Fibroblast of skin of scalp (primary cell): ENCODE measurements around the gene MLYCD.
"Not testable (repeated sequence)": the region's sequence is repeated elsewhere in the genome, so short reads cannot be mapped to it uniquely, and the experiment has no call there.

ENCODE experiments used
- DNase-seq: peaks from one replicate; pipeline ENCODE4 v3.0.0-alpha.2; 2013

The MLYCD gene

DNA sequence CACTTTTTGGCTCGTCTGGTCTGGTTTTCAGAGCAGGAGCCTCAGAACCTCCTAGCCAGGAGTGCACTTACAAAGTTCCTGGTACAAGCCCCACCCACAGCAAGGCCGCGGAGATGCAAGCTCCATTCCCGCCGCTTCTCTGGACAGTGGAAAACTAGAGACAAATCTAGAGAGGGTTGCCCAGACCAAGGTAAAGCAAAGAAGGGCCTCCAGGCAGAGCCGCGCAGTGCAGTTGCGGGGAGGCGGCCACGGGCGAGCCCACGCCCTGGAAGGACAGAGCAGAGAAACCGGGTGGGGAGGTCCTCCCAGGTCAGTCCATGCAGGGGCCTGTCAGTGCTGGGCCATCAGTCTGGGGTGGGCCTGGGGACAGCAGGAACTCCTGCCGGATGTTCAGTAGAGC lies 43.2 kb downstream of the MLYCD start:
- no peak for DNase-seq

DNA sequence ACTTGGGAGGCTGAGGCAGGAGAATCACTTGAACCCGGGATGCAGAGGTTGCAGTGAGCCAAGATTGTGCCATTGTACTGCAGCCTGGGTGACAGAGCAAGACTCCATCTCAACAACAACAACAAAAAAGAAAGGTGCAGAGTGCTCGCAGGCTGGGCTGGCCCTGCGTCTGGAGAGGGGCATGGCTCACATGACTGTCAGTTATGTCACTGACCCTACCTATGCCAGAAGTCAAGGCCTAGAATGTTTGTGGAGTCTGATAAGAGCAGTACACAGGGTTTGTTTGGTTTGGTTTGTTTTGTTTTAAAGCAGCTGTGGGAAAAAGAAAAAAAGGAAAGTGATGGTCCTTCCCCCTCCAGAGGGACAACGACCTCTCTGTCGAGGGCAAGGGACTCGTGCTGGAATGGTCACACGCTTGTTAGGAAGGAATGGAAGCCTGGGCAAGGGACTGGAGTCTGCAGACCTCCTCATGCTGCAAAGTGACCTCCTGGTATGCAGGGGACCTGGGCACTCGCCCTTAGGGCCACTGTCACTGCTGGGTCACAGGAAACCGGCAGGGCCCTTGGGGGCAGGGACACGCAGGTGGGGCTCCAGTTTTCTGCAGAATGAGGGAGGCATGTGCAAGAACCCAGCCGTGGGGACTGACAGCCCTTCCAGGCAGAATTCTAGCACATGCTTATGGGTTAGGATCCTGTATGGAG lies 44.0 kb downstream of the MLYCD start:
- no peak for DNase-seq

DNA sequence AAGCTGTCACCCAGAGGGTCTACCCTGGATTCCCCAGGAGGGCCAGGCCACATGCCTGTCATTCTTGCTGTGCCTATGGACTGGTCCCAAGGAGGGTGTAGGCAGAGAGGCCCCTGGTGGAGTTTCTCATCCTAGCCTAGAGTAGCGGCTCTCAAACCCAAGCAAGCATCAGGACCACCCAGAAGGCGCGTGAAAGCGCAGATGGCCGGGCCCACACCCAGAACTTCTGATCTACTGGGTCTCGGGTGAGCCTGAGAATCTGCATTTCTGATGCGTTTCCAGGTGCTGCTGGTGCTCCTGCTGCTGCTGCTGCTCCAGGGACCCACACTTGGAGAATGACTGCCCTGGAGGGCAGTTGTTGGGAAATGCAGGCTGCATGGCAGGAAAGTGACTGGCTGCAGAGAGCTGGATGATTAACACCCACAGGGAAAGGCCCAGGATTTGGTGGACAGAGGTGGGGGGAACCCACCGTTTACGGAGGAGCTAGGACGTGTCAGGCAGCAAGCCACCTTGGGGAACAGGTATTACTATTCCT lies 44.7 kb downstream of the MLYCD start:
- no peak for DNase-seq

DNA sequence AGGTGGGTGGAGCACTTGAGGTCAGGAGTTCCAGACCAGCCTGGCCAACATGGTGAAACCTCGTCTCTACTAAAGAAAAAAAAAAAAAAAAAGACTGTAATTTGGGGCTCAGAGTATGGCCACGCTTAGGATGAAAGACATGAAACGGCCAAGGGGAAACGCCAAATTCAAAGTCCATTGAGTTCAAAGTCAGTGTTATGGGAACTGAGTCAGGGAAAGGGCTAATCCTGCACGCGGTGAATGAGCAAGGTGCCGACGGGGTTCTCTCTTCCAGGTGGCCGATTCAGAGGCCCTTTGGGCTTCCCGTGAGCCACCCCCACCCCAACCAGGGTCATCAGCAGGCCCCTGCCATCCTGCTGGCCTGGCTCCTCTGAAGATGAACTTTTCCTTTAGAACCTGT lies 46.7 kb downstream of the MLYCD start:
- no peak for DNase-seq

DNA sequence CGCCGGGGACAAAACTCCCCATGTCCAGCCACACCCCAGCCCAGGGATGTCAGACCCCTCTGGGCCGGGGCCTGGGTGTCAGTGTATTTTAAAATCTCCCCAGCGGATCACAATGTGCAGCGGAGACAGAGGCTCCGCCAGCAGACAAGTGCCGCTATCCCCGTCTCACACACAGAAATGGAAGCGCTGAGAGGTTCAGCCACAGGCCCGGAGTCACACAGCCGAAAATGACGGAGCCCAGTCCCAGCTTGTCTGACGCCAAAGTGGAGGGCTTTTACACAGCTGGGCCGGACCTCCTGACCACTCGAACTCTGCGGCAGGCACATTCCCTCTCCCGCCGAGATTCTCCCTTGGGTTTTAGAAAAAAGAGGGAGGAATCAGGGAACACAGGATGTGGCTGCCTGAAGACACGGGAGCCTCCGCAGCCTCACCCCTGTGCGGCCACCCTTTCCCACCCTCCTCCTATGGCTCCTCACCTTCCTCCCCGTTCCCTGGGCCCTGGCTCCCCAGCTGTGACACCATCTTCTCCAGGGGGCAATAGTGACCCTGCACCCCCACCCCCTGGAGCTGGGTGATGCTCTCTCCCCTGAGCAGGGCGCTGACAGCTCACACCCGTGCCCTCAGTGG lies 47.4 kb downstream of the MLYCD start:
- DNase-seq, result no peak

DNA sequence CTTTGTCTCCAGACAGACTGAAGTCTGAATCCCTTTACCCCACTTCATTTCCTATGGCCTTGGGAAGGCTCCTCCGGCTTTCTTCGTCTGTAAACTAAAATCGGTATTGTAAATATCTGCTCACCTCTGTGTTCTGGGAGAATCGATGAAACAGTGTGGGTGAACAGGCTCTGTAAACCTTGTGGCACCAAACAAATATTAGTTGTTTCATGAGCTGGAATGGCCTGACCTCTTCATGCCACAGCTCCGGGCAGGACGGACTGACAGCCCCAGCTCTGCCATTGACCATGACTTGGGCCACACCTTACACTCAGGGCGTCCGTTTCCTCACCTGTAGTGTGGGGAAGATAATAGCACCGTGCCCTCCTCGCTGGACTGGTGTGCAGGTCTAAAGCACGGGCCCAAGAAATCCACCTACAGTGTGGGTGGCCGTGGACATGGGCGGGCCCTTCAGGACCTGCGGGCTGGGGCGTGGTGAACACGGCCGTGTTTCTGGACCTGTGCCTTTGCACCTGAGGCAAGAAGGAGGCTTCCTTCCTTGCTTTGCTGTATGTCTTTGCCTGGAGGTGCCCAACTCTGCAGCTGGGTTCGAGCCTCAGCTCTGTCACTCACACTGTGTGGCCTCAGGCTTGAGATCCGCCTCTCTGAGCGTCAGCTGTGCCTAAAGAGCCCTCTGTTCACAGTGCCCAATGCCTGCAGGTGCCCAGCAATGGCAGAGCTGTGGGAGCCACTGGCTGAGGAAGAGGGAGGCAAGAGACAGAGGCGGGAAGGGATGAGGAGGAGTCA lies 48.1 kb downstream of the MLYCD start:
- no peak for DNase-seq

DNA sequence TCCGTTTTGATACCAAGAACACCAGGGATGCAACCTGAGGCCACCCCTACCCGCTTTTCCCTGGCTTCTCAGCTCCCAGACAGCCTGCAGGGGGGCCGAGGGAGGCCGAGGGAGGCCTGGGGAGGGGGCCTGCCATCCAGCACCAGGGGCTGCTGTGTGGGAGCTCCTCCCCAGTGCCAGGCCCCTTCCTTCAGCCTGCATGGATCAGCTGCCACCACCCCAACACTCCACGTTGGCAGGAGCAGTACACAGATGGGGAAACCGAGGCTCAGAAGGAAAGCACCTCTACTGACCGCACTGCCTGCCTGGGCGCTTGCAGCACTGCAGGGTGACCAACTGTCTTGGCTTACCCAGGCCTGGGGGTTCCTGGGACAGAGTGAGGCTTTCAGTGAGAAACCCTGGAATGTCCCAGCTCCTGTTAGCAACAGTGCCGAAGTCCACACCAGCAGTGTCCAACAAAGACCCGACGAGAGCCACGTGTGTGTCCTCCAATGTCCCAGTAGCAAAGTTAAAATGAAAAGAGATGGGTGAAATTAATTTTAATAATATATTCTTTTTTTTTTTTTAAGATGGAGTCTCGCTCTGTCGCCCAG lies 48.8 kb downstream of the MLYCD start:
- no peak for DNase-seq

DNA sequence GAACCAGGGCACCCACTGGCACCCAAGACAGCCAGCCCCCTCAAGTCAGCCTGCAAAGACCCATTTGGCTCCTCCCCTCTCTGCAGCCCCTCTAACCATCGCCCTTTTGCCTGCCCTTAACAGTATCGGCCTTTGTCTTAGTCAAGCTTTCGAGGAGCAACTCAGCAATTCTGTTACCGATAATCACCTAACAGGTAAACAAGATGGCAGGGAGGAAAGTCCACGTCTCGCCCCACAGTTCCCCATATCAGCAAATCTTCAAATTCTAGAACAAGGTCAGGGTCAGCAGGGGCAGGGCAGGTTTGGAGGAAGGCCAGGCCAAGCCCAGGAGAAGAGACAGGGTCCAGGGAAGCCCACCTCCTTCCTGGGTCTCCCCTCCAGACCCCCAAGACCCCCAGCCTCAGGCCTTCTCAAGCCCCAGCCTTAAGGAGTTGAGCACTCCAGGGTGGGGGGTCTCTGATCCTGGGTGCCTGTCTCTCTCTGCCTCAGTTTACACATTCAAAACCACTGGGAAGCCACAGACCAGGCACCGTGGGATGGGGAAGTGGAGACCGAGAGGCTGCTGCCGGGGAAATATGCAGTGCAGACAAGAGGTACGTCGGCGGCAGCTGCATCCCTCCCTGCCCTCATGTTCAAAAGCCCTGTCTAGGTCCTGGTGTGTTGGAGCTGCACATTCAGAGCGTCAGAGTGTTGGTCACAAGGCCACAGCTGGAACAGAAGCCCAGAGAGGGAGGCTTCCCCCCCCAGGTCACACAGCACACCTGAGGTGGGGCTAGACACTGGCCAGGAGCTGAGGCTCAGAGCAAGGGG lies 50.2 kb downstream of the MLYCD start:
- DNase-seq, result no peak

DNA sequence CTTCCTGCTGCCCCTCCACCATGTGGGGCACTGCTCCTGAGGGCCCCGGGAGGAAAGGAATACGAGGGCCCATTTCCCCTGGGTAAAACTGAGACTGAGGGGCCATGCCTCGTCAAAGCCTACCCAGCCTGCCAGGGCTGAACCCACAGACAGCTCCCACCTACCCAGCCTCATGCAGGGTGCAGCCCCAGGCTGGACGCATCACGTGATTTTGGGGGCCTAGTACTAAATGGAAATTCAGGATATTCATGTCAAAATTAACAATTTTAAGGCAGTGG lies 50.7 kb downstream of the MLYCD start:
- no peak for DNase-seq

DNA sequence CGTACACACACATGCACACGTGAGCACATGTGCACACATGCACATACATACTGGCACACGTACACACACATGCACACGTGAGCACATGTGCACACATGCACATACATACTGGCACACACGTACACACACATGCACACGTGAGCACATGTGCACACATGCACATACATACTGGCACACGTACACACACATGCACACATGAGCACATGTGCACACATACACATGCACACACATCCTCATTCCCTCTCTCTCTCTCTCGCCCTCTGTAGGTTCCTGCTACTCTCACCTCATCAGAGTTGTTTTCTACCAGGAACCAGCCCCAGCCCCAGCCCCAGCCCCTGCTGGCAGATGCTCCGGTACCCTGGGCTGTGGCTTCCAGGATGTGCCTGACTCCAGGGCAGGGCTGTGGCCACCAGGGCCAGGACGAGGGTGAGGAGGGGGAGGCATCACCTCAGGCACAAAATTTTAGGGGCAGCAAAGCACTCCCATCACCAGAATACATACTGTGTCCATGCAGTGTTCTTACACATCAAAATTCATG lies 52.0 kb downstream of the MLYCD start:
- not testable (repeated sequence) for DNase-seq

DNA sequence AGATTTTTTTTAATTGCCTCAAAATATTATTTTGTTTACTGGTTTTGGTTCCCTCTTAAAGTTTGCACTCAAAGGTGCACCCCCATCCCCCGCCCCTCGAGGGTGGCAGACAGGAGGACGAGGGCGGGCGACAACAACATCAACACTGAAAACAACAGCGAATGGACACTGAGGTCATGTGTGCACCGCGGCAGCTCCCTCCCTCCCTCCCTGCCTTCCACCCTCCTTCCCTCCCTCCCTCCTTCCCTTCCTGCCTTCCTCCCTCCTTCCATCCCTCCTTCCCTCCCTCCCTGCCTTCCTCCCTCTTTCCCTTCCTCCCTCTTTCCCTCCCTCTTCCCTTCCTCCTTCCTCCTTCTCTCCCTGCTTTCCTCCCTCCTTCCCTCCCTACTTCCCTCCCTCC lies 52.6 kb downstream of the MLYCD start:
- no peak for DNase-seq

DNA sequence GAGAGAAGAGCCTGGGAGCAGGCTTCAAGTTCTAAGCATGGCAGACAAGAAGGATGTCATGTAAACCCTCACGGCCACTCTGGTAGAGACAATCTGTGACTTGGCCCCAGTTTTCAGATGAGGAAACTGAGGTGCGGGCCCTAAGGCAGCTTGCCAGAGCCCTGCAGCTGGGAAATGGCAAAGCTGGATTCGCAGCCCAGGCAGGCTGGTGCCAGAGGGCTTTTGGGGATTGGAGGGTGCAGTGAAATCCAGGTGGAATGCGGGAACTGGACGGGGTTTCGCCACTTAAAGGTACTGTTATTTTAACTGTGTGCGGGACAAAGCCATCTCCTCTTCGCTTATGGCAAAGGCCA lies 53.6 kb downstream of the MLYCD start:
- no peak for DNase-seq

DNA sequence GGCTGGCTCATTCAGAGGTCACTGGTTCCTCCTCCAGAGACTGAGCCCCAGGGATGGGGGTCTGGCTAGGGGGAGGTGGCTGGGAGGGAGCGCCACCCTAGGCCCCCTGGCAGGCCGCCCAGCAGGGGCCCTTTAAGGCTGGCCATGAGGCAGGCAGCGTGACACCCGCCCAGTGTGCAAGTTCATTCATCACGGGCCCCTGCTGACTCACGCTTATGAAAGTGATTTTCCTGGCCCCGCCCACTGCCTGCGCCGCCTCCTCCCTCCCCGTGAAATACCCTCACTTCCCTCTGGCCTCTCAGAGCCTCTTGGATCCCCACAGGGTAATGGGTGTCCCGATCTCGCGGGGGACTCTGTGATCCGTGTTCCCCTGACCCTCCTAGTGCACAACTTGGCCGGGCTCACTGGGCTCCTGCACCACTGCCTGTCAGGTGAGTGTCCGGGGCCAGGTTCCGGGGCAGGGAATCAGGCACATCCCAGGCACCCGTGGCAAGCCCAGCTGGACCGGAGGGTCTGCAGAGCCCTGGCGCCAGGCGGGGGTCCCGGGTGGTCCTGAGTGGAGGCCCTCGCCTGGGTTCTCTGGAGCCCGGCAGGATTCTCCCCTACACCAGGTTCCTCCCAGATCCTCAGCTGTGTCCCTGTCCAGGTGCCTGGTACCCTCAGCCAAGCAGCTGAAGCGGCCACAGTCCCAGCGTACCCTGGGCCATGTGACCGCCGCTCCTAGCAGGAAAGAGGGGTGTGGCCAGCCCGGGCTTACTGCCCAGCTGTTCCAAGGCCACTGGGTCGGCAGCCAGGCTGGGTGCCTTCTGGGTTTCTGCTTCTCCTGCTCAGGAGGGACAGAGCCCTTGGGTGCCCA lies 54.3 kb downstream of the MLYCD start, which contains the start of gene OSGIN1:
OSGIN1 (plus strand) TSS at position 301 of the 856 bp plus-strand sequence. CDS start 4,432 bp downstream, outside the sequence.
- peak; percentile 92 for DNase-seq

DNA sequence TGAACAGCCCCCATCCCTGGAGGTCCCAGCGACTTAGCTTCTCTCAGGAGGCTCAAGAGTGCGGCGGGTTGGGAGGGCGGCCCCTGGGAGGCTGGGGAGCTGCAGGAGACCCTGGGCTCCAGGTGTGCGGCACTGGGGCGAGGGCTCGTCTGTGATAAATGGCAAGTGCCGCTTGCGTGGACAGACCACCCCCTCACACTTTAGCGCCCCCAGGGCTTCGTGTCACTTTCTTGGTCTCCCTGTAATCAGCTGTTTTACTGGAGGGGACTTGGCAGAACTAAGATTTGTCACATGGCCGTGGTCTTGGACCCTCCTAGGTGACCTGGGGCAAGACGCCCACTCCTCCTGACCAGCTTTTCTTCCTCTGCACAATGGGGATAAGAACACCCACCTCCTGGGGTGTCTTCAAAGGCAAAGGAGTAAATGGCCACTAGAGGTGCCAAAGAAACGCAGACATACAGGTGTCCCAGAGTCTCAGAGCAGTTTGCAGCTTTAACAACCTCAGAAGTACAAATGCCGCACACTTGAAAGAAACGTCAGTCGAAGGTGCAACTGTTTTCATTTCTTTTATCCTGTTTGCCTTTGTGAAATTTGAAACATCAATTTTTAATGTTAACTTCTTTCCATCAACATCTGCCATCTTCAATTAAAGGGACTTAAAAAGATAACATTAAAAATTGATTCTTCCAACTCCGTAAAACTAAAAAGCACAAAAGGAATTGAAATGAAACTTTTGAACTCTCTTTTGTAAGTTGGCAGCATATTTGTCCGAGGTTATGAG lies 55.1 kb downstream of the MLYCD start:
- DNase-seq, result no peak

DNA sequence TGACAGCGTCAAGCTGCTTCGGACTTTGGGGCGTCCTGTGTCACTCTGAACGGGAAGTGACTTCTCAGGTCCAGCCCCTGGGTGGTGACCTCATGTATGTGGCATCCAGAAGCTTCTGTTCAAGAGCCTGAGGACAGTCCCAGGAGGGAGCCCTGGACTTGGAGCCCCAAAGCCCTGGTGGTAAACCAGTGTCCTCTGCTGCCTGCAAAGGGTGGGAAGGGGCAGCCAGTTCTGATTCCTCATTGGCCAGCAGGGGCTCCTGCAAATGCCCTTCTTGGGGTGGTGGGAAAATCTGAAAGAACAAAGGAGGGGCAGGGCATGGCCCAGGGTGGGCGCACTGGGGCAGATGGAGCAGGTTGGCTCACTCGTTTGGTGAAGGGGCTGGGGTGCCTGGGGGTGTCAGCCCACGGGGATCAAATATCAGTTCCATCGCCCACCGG lies 55.7 kb downstream of the MLYCD start:
- peak; percentile 74 for DNase-seq

DNA sequence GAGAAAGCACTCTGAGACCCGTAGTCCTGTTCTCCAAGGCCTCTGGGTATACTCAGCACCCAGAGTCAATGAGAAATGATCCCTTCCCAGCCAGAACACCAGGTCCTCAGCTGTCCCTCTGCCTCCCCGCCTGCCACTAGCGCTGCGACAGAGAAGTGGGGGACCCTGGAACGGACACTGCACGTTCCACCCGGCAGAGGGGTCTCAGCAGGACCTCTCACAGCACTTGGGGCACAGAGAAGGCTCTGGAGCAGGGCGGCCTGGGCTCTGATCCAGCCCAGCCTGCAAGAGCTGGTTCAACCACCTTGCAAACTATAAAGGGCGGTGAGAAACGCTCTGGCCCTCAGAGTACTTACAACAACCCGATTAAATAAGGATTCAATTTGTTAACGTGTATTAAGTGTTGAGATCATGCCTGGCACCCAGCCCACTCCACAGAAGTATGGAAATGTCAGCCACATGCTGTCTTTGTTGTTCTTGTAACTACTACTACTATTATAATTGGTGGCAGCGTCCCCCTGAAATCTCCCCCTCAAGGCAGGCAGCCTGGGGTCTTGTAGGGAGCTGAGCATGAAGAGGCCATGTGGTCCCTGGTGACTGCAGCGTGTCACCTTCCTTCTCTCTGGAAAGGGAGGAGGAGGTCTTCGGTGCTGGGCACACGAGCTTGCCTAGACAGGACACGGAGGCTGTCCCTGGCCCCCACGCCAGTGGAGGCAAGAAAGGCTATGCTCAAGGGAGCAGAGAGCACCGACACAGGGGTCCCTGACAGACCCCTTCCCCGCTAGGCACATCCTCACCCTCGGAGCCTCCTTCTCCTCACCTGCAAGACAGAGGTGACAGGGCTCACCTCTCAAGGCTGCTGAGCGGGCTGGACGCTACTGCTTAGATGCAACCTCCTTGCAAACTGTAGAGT lies 56.6 kb downstream of the MLYCD start:
- peak; percentile 61 for DNase-seq

DNA sequence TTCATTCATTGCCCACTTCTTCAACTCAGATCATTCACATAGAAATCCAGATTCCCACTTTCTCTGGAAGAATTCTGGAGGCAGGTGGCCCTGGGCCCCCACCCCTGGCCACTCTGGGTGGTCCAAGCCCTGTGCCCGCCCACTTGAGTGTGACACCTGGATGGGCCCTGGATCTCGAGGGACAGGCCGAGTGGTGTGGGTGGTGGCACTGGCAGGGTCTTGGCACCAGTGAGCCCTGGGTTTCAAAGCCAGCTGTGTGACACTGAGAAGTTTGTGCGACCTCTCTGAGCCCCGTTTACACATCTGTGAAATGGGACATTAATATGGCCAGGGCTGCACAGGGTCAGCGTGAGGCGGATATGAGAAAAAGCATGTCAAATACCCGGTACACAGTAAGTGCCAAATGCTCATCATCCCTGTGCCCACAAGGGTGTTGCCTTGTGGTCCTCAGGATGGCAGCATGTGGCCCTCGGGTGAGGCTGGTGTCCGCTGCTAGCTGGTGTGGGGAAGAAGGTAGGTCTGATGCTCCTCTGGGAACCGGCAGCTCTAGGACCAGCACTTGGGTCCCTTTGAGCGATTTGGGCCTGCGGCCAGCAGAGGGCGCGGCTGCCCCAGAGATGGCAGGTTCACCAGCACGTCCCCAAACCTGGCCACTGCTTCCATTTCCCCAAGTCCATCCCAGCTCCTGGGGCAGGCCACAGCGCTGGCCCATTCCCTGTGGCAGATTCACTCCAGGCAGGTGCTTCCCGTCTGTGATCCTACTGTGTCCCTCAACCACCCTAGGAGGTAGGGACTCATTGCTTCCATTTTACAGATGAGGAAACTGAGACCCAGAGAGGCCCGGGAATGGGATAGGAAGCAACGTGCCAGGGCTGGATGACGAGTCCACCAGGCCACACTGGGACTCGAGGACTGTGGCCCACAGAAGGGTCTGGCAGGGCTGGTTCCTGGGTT lies 57.7 kb downstream of the MLYCD start:
- DNase-seq, result peak; percentile 74

DNA sequence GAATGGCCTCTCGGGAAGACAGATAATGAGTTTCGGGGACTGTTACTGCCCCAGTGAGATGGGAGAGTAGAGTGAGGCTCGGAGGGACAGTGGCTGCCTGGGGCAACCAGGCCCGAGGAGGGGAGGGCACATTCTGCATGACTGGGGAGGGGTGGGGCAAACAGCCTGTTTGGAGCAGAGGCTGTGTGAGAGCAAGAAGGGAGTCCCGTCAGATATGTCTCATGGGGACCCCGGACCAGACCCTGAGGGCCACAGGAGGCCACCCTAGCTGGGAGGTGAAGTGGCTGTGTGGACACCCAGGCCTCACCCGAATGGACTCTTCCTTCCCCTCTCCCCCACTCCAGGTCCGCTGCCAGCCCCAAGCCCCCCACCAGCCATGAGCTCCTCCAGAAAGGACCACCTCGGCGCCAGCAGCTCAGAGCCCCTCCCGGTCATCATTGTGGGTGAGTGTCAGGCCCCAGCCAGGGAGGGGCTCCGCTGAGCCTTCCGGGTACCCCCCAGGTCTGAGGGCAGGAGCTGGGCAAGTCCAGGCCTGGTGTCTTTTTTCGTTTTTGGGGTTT lies 58.5 kb downstream of the MLYCD start:
- no peak for DNase-seq
